GM18502 (cell line): ENCODE results near the gene GRWD1.
"Not testable (repeated sequence)": the region's sequence is repeated elsewhere in the genome, so short reads cannot be mapped to it uniquely, and the experiment has no call there.

Experiments
- ATAC-seq: cut with Tn5 transposase; IDR thresholded peaks from one replicate; pipeline ENCODE4 v1.9.1; 2021; ENCODE audit warnings: mild to moderate bottlenecking; ENCODE audit not compliant: unreplicated experiment, poor library complexity

The GRWD1 gene

DNA sequence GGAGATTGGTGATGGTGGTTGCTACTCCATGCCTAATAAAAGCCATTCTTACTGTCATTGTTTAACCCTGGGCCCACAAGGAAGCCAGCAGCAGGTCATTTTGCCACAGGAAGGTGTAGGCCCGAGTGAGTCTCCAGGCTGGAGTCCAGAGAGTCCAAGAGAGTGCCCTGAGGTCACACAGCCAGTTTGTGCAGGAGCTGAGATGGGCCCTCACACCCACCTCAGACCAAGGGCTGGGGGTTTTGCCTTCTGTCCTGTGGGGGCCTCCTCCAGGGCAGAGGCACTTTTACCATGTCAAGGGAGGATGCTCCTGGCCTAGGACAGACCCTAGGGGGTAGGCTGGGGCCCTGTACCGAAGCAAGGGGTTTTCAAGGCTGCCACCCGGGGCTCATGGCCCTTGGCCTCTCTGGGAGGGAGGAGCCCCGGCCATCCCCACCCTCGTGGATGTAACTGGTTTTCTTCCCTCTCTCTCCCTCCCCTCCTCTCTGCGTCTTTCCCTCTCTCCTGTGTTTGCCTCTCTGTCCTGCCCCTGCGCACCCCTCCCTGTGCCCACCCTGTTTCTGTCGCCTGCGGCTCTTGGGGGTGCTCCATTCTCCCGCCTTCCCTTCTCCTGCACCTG lies 31.4 kb downstream of the GRWD1 start:
- no peak for ATAC-seq

- ATAC-seq = no peak
These were observed 32.0 kb downstream of the GRWD1 start for GRCh38 chr19:48477698-48478338.

- no peak for ATAC-seq
These were observed 32.8 kb downstream of the GRWD1 start for GRCh38 chr19:48478339-48479256.

DNA sequence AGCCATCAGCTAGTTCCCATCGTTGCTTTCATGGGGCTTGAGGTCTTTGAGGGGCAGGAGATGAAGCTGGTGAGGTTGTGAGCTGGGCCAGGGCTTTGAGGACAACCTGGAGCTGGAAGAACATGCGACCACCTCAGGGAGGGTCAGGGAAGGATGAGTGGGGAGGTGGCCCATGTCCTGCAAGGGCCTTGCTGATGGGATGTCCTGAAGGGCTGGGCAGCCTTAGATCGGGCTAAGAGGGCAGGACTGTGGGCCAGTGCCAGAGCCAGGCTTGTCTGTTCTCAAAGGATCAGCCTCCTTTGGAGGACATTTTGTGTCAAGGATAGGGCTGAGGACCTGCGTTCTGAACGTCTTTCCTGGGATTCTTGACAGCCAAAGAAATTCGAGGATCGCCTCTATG lies 33.9 kb downstream of the GRWD1 start:
- no peak for ATAC-seq

- ATAC-seq = no peak
These were observed 34.4 kb downstream of the GRWD1 start for GRCh38 chr19:48480183-48480557.

- no peak for ATAC-seq
These were observed 35.0 kb downstream of the GRWD1 start for GRCh38 chr19:48480558-48481500.

DNA sequence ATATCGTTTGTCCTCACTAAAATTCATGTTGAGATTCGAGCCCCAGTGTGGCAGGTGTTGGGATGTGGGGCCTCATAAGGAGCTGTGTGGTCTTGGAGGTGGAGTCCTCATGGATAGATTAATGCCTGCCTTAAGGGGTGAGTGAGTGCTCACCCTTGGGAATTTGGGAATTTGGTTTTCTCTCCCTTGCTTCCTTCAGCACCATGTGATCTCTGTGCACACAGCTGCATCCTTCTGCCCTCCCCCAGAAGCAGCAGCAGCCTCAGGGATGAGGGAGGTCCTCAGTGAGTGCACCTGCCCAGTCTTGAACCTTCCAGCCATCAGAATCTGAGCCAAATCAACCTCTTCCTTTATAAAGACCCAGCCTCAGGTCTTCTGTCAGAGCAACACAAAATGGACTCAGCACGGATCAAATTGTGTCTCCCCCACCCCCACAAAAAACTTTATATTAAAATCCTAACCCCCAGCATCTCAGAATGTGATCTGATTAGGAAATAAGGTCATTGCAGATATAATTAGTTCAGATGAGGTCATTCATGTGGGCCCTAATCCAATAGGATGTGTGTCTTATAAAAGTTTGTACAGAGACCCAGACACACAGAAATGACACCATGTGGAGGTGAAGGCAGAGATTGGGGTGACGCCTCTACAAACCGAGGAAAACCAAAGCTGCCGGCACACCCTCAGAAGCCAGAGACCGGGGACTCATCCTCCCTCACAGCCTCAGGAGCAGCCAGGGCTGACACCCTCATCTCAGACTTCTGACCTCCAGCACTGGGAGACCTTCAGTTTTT lies 36.3 kb downstream of the GRWD1 start:
- no peak for ATAC-seq

DNA sequence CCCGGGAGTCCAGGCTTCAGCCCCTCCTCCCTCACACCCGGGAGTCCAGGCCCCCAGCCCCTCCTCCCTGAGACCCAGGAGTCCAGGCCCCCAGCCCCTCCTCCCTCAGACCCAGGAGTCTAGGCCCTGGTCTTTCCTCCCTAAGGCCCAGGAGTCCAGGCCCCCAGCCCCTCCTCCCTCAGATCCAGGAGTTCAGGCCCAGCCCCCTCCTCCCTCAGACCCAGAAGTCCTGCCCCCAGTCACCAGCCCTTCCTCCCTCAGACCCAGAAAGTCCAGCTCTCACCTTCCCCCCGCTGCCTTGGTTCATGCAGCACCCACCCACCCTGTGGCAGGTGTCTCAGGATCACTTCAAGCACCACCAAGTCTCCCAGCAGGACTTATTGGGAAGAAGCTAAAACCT lies 37.5 kb downstream of the GRWD1 start:
- no peak for ATAC-seq

- ATAC-seq = no peak
These were observed 38.6 kb downstream of the GRWD1 start for GRCh38 chr19:48484247-48484893.

DNA sequence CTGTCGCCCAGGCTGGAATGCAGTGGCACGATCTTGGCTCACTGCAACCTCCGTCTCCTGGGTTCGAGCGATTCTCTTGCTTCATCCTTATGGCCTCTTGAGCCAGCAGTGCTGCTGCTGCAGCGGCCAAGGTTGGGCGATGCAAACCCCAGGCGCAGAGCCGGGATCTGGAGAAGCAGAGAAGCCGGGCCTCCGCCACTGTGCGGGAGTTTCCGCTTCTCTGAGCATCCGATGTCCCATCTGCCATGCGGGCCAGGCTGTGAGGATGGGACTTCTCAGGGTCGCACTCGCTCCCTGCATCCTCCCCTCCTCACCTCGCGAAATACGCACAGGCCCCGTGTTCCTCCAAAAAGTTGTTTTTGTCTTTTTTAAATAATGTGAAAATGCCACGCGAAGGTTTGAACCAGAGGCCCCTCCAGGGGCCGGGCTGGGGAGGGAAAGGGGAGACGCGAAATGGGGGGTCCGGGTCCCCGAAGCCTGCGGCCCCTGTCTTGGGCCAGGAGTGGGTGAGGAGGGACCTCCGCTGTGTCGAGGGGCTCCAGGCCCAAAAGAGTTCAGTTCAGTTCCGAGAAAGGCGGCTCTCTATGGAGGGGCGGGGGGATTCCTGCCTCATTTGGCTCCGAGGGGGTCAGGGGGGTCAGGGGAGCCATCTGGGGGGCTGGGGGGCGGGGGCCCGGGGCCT lies 39.3 kb downstream of the GRWD1 start:
- no peak for ATAC-seq

- ATAC-seq = not testable (repeated sequence)
These were observed 40.9 kb downstream of the GRWD1 start for GRCh38 chr19:48486706-48487105.

DNA sequence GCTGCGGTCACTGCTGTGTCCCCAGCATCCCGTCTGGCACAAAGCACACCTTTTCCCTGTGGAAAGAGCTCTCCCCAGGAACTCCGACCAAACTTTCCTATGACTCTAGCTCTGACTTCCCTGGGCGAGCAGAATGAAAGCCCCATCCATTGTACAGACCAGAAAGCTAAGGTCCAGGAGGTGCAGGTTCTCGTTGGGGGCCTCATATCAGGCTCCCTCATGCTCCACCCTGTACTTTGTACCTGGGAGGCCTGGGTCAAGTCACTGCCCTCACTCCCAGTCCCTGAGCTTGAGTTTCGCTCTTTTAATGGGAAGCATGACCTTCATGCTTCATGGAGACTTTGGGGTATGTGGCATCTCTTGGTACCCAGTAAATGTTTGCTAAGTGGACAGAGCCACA lies 41.8 kb downstream of the GRWD1 start:
- no peak for ATAC-seq

GRCh38 chr19:48487948-48488347 lies 42.2 kb downstream of the GRWD1 start:
- no peak for ATAC-seq

DNA sequence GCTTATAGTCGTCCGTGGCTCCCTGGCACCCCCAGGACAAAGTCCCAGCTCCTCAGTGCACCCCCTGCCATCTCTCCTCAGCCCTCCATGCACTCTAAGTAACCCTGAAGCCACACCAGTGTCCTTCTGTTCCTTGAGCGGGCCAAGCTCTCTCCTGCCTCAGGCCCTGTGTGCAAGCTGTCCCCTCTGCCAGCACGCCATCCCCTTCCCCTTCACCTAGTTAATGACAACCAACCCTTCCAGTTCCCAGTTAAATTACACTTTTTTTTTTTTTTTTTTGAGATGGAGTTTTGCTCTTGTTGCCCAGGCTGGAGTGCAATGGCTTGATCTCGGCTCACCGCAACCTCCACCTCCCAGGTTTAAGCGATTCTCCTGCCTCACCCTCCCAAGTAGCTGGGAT lies 42.7 kb downstream of the GRWD1 start:
- not testable (repeated sequence) for ATAC-seq

DNA sequence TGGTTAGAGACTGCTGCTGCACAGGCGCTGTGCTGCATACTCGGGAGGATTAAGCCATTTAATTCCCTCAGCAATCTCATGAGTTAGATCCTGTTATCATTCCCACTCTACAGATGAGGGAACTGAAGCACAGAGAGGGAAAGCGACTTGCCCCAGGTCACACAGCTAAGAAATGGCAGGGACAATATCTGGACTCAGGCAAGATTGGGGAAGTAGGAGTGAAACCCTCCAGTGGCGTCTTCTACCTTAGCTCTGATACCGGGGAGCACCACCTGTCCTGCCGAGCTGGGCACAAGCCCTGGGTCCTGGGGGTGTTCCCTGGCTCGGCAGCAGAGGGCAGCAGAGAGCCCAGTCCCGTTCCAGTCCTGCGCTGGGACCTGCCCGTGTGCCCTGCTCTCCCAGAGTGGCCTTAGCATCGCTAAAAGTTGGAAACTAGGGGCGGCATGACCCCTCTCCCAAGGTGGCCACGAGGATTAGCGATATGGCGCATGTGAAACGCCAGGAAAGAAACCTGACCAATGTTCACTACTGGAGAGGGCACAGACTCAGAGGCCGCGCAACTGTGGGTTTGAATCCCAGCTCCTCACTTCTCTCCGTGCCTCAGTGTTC lies 43.9 kb downstream of the GRWD1 start:
- no peak for ATAC-seq

DNA sequence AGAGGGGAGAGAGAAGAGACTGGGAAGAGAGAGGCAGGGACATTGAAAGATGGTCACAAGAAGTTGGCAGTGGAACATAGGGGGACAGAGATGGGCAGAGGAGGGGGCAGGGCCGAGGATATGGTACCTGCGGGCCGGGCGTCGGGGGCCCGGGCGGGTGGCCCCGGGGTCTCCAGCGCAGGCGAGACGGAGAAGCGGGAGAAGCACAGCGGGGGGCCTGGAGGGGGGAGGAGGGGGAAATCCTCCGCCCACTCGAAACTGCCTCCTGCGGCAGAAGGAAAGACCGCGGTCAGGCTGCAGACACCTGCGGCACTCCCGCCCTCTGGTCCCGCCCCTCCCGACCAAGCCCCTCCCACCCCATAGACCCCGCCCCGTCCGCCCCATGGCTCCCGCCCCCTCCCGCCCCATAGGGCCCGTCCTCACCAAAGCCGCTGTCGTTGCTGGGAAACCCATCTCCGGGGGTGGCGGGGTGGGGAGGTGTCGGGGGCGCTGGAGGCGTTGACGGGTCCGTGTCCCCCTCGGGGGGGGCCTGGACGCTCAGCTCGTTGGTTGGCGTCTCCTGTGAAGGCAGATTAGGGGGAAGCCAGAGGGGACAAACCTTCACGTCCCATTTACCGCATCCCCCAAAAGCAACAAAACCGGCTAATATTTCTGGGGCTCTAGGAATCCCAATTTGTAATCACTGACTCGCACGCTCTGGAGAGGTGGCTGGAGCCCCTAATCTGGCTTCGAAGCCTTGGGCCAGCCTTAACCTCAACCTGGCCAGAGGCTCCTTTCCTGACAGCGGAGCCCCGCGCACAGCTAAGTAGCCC lies 45.4 kb downstream of the GRWD1 start:
- no peak for ATAC-seq

DNA sequence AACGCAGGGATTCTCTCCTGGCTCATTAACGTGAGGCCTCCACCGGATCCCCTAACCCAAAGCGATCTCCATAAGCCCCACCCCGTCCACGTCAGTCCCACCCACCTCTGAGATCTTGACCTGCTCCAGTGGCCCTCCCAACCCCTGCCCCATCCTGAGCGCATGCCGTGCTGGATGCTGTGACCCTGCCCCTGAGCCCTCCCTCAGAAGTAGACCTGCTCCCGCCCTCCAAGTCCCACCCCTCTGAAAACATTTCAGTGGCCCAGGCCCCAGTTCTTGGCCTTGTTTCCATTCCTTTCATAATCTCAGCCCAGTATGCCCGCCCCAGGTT lies 46.0 kb downstream of the GRWD1 start:
- ATAC-seq = no peak
